SJCRH30 (cell line): ENCODE results near the gene PLPPR2. TPM values are rescaled to one million over a fixed set of nuclear protein-coding genes. Genes with fewer than 3 reads are reported as not detected.
"Not testable (repeated sequence)": the region's sequence is repeated elsewhere in the genome, so short reads cannot be mapped to it uniquely, and the experiment has no call there.

ENCODE experiments used
- DNase-seq, 2 experiments: peaks; one replicate each; pipeline ENCODE4 v3.0.0-alpha.2; 2015 to 2020
- H3K27ac ChIP-seq: fragments of 250-450 bp; sonication (Bioruptor Pico); 2 replicates; pipeline ENCODE4 v1.5.1; 2020; ENCODE audit warnings: mild to moderate bottlenecking, moderate library complexity
- H3K27me3 ChIP-seq: fragments of 250-450 bp; sonication (Bioruptor Pico); 2 replicates; pipeline ENCODE4 v1.5.1; 2020; ENCODE audit warnings: mild to moderate bottlenecking, moderate library complexity
- H3K36me3 ChIP-seq: fragments of 250-450 bp; sonication (Bioruptor Pico); 2 replicates; pipeline ENCODE4 v1.5.1; 2020; ENCODE audit warnings: mild to moderate bottlenecking, moderate library complexity
- H3K4me1 ChIP-seq: fragments of 250-450 bp; sonication (Bioruptor Pico); 2 replicates; pipeline ENCODE4 v1.5.1; 2020; ENCODE audit warnings: mild to moderate bottlenecking, moderate library complexity
- H3K4me3 ChIP-seq: fragments of 250-450 bp; sonication (Bioruptor Pico); 2 replicates; pipeline ENCODE4 v1.5.1; 2020; ENCODE audit warnings: mild to moderate bottlenecking, moderate library complexity
- H3K9me3 ChIP-seq: fragments of 250-450 bp; sonication (Bioruptor Pico); replicated peaks from 2 replicates; pipeline ENCODE4 v1.5.1; 2020; ENCODE audit warnings: mild to moderate bottlenecking, moderate library complexity
- total RNA-seq: library from RNA; depleted of rRNA; stranded (reverse); fragments of >200 nt; shearing (Covaris generic); gene quantifications from 2 replicates; pipeline ENCODE4 v1.2.3, GENCODE V29; 2014

Gene PLPPR2
- total RNA-seq, 1 experiment from 2014 or later, result 0.59 TPM

- Histone ChIP-seq H3K9me3 (no peaks in the 10 kb centered on the region), H3K4me3 (no peak overlapping the region), H3K27ac (no peak overlapping the region), H3K36me3 (no peaks in the 10 kb centered on the region), H3K27me3 (no peaks in the 10 kb centered on the region), H3K4me1 (no peaks in the 10 kb centered on the region)
- DNase-seq, result no peak
Measured at GRCh38 chr19:11390933-11391680, 35.9 kb downstream of the PLPPR2 start.

GRCh38 chr19:11397089-11397610 is 41.9 kb downstream of the PLPPR2 start:
- H3K4me1 ChIP-seq, result no peaks in the 10 kb centered on the region
- H3K9me3 ChIP-seq, result no peaks in the 10 kb centered on the region
- no peak overlapping the region for H3K27ac ChIP-seq
- DNase-seq, result no peak
- no peaks in the 10 kb centered on the region for H3K27me3 ChIP-seq
- no peak overlapping the region for H3K4me3 ChIP-seq
- H3K36me3 ChIP-seq, result no peaks in the 10 kb centered on the region

GRCh38 chr19:11399667-11400066 is 44.4 kb downstream of the PLPPR2 start:
- Histone ChIP-seq H3K27ac (no peak overlapping the region), H3K4me3 (no peak overlapping the region), H3K4me1 (no peaks in the 10 kb centered on the region), H3K27me3 (no peaks in the 10 kb centered on the region), H3K9me3 (no peaks in the 10 kb centered on the region), H3K36me3 (no peaks in the 10 kb centered on the region)
- no peak for DNase-seq

GRCh38 chr19:11400798-11401197 is 45.6 kb downstream of the PLPPR2 start:
- H3K4me3 ChIP-seq, result no peak overlapping the region
- H3K9me3 ChIP-seq, result no peaks in the 10 kb centered on the region
- H3K4me1 ChIP-seq, result no peaks in the 10 kb centered on the region
- no peak overlapping the region for H3K27ac ChIP-seq
- H3K36me3 ChIP-seq, result no peaks in the 10 kb centered on the region
- no peak for DNase-seq
- no peaks in the 10 kb centered on the region for H3K27me3 ChIP-seq

GRCh38 chr19:11401808-11402543 is 46.7 kb downstream of the PLPPR2 start:
- Histone ChIP-seq H3K4me1 (no peaks in the 10 kb centered on the region), H3K27me3 (no peaks in the 10 kb centered on the region), H3K4me3 (no peak overlapping the region), H3K9me3 (no peaks in the 10 kb centered on the region), H3K36me3 (no peaks in the 10 kb centered on the region), H3K27ac (no peak overlapping the region)
- no peak for DNase-seq

- no peak for DNase-seq
- Histone ChIP-seq H3K9me3 (no peaks in the 10 kb centered on the region), H3K4me3 (no peak overlapping the region), H3K27me3 (no peaks in the 10 kb centered on the region), H3K4me1 (no peaks in the 10 kb centered on the region), H3K36me3 (no peaks in the 10 kb centered on the region), H3K27ac (no peak overlapping the region)
Measured at GRCh38 chr19:11404588-11405222, 49.5 kb downstream of the PLPPR2 start.

- DNase-seq, result no peak
- Histone ChIP-seq H3K4me3 (no peak overlapping the region), H3K9me3 (no peaks in the 10 kb centered on the region), H3K4me1 (no peaks in the 10 kb centered on the region), H3K27ac (no peak overlapping the region), H3K36me3 (no peaks in the 10 kb centered on the region), H3K27me3 (no peaks in the 10 kb centered on the region)
Measured at GRCh38 chr19:11405846-11406643, 50.8 kb downstream of the PLPPR2 start.

GRCh38 chr19:11406703-11407236 is 51.5 kb downstream of the PLPPR2 start:
- not testable (repeated sequence) for H3K4me1 ChIP-seq, H3K27me3 ChIP-seq, H3K9me3 ChIP-seq

GRCh38 chr19:11408591-11408990 is 53.4 kb downstream of the PLPPR2 start:
- no peaks in the 10 kb centered on the region for H3K36me3 ChIP-seq
- H3K9me3 ChIP-seq, result no peaks in the 10 kb centered on the region
- H3K27ac ChIP-seq, result no peak overlapping the region
- H3K27me3 ChIP-seq, result no peaks in the 10 kb centered on the region
- H3K4me1 ChIP-seq, result no peaks in the 10 kb centered on the region
- no peak for DNase-seq
- no peak overlapping the region for H3K4me3 ChIP-seq

More at GRCh38 chr19:11406703-11407236, 51.5 kb downstream of the PLPPR2 start:
- H3K4me3 ChIP-seq, H3K27ac ChIP-seq, H3K36me3 ChIP-seq, DNase-seq: not testable (repeated sequence)

- H3K4me3 ChIP-seq, result no peak overlapping the region
- no peaks in the 10 kb centered on the region for H3K4me1 ChIP-seq
- H3K9me3 ChIP-seq, result no peaks in the 10 kb centered on the region
- H3K27ac ChIP-seq, result no peak overlapping the region
- no peaks in the 10 kb centered on the region for H3K36me3 ChIP-seq
- H3K27me3 ChIP-seq, result no peaks in the 10 kb centered on the region
- peak; percentile 37 to 41 for DNase-seq
Measured at GRCh38 chr19:11410682-11411081, 55.5 kb downstream of the PLPPR2 start.

- peak in 1 of 2 experiments; percentile 37 for DNase-seq
Measured at GRCh38 chr19:11414544-11414943, 59.3 kb downstream of the PLPPR2 start.

More at GRCh38 chr19:11414544-11414943, 59.3 kb downstream of the PLPPR2 start:
- Histone ChIP-seq H3K27ac (no peak overlapping the region), H3K9me3 (no peaks in the 10 kb centered on the region), H3K36me3 (no peaks in the 10 kb centered on the region), H3K27me3 (0 out of 2 replicates have a peak, but pooled peaks cover under 1% of the 10 kb centered on the region), H3K4me1 (no peaks in the 10 kb centered on the region), H3K4me3 (no peak overlapping the region)
